HG03159 (cell line): ENCODE data around the gene PGAM5.
"Not testable (repeated sequence)": the region's sequence is repeated elsewhere in the genome, so short reads cannot be mapped to it uniquely, and the experiment has no call there.

ENCODE experiments used
- ATAC-seq: cut with Tn5 transposase; IDR thresholded peaks from one replicate; pipeline ENCODE4 v1.9.1; 2021; ENCODE audit warnings: mild to moderate bottlenecking, moderate library complexity; ENCODE audit not compliant: unreplicated experiment

The PGAM5 gene

DNA sequence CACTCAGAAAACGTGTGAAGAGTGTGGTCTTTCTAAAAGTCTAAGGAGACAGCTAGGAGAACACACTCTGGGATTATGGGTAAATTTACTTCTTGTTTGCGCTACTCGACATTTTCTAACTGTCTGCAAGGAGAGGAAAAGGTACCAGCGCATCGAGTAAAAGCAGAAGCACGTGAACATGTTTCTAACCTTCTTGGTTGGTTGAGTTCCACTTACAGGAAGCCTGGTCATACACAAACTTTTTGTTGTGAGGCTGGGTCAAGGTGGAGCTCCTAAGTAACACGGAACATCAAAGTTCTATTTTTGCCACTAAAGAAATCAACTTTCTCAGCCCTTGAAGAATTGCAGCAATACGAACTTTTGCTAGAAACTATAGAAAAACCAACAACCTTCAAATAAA, 31.0 kb downstream of the PGAM5 start:
- ATAC-seq = no peak

DNA sequence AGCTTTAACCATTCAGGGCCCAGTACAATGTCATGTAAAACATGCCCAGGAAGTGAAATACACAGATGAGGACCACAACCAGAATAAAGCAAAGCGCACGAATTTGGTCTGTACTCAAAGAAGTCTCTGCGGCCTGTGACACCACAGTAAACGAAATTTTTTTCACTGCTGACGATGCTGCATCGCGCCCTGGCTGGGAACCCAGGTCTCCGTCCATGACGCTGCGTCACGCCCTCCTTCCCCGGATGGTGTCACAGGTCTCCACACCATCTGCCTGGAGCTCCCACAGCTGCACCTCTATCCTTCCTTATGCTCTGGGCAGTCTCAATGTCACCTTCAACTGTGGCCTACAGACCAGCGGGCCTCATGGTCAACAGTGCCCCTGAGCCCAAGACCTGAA, 33.2 kb downstream of the PGAM5 start:
- ATAC-seq = no peak

DNA sequence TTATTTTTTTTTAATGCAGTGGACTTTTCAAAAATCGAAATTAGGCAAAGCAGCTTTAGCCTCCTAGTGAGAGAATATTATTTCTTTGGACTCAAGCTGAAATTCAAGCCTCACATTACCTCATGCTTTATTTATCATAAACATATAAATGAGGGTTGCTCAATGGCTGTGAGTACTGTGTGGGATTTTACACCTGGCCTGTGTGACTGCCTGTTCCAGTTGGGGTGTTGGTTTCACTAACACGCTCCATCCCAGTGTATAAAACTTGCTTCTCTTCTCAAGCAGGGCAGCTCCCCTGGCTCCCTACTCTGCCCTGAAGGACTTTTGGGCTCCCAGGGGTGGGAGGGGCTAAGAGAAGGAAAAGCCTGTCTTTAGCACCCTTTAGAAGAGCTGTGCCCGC, 36.0 kb downstream of the PGAM5 start:
- ATAC-seq = no peak

DNA sequence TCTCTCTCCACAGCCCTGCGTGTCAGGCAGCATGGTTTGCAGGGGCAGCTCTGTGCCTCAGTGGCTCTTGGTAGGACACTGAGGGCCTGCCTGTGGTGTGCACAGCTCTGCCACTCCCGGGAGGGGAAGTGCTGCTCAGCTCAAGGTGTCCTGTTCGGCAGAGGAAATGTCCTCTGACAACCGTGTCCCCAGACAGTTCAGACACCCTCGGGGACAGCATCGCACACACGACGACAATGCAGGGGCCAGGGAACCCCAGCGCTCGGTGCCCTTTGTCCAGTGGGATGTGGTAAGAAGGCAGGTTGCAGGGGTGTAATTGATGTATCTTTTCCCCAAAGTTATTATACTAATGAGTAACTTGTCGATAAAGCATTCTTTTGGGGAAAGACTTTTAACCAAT, 36.8 kb downstream of the PGAM5 start:
- ATAC-seq = no peak

DNA sequence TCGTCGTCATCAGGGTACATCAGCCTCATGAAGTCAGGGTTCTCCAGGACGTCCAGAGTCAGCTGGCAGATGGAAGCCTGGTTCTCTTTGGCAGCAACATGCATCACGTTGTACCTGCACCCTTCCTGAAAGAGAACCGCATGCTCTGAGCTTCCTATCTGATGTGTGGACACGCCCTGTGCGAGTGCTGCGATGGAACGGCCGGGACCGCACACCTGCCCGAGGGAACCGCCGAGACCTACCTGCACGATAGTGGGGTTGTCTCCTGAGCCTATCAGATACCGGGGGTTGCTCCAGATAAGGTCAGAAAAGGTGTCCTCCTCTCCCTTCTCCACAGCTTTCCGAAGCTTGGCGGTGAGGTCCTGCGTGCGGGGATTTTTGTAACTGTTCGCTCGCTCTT, 37.3 kb downstream of the PGAM5 start:
- ATAC-seq = no peak

DNA sequence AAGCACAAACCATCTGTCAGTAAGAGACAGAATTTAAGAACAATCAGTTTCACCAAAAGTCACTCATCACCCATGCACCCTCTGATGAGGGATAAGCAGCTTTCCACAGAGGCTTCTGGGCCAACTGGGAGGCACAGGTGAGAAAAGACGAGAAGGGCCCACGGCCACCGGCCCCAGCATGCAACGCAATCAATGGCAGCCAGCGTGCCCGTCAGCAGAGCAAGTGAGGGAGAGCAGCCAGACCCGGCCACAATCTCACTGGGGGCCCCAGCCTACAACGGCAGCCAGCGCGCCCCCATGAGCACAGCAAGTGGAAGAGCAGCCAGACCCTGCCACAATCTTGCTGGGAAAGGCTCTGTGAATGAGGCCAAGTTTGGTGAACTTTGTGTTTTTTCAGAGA, 37.7 kb downstream of the PGAM5 start:
- ATAC-seq = no peak

DNA sequence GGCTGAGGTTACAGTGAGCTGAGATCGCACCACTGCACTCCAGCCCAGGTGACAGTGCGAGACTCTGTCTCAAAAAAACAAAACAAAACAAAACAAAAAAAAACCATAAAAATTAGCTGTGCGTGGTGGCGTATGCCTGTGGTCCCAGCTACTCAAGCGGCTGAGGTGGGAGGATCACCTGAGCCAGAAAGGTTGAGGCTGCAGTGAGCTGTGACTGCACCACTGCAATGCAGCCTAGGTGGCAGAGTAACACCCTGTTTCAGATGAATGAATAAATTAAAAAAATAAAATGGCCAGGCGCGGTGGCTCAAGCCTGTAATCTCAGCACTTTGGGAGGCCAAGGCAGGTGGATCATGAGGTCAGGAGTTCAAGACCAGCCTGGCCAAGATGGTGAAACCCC, 43.0 kb downstream of the PGAM5 start:
- ATAC-seq = not testable (repeated sequence)

DNA sequence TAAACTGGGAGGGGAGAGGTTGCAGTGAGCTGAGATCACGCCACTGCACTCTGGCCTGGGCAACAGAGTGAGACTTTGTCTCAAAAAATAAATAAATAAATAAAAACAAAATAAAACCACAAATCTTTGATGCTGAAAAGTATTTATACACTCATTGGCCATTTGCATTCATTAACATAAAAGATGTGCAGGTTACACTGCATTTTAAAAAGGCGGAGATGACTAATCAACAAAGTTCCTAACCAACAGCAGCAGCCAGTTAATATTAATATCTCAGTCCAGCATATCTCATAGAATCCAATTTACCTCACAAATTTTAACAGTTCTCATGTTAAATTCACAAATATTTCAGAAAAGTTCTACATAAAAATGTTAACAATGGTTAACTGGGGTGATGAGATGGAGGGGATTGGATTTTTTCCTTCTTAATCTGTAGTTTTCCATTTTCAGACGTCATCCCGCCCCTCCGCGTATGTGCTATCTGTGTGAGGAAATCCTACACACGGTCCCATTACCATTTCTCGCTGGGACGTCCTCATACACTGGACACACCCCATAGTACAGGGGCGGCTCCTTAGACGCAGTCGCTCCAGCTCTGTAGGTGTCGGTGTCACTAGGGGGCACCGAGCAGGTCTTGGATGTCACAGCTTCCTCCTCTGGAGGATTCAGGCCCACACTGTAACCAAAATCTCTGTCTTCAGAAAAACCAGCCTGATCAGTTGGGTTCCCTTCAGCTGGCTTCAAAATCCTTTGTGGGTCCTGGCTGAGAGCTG, 43.7 kb downstream of the PGAM5 start:
- no peak for ATAC-seq

DNA sequence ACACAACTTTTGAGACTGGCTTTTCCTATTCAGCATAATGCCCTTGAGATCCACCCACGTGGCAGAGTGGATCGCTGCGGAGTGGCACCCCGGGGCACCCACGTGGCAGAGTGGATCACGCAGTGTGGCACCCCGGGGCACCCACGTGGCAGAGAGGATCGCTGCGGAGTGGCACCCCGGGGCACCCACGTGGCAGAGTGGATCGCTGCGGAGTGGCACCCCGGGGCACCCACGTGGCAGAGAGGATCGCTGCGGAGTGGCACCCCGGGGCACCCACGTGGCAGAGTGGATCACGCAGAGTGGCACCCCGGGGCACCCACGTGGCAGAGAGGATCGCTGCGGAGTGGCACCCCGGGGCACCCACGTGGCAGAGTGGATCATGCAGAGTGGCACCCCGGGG, 48.2 kb downstream of the PGAM5 start:
- not testable (repeated sequence) for ATAC-seq

DNA sequence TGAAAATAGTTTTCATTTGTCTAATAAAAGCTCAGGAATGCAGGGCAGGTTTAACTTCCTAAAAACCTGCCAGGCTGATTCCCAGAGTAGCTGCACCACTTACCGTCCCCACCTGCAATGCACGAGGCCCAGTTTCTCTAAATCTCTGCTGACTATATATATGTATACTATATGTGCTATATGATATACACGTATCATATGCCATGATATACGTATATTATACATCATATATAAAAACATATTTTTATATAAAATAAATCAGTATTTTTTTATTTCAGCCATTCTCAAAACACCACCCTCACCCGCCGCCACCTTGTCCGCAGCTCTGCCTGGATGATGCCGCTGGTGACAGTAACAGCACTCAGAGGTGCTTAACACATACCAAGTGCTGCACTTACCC, 48.7 kb downstream of the PGAM5 start:
- ATAC-seq = no peak

DNA sequence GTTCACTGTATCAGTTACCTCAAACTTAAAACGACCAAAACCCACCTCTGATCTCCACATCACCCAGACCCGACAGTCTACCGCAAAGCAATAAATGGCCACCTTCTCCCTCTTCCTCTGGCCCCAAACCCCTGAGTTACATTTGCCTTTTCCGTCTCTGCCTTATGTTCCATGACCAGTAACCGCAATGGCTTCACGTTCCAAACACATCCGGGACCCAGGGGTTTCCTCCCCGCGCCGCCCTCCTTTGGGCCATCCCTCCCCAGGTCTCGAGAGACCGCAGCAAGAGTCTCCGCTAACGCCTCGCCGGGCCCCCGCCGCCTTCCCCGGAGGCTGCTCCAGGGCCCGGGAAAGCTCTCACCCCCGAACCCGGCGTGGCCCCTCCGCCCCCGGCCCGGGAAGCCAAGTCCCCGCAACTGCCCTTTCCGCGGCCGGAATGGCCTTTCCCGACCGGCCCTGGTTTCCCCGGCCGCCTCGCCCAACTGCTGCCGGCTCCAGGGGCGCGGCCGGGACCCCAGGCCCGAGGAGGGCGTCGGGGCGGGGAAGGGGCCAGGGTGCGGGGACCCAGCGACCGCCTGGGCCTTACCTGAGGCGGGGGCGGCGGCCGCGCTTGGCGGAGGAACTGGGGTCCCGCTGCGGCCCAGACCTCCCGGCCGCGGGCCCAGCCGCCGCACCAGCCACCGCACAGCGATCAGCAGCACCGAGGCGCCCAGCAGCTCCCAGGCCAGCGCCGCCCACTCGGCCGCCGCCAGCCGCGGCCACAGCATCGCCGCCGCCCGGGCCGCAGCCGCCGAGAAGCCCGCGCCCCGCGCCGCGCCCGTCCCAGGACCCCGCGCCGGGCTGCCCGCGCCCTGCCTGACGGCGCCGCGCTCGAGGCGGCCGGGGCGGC, 50.6 kb downstream of the PGAM5 start, which contains the start of gene ANKLE2:
Gene ANKLE2 (minus strand): TSS at position 801 of the 889 bp plus-strand sequence. CDS start 34 bp downstream, at position 767.
- ATAC-seq = peak; percentile 29

DNA sequence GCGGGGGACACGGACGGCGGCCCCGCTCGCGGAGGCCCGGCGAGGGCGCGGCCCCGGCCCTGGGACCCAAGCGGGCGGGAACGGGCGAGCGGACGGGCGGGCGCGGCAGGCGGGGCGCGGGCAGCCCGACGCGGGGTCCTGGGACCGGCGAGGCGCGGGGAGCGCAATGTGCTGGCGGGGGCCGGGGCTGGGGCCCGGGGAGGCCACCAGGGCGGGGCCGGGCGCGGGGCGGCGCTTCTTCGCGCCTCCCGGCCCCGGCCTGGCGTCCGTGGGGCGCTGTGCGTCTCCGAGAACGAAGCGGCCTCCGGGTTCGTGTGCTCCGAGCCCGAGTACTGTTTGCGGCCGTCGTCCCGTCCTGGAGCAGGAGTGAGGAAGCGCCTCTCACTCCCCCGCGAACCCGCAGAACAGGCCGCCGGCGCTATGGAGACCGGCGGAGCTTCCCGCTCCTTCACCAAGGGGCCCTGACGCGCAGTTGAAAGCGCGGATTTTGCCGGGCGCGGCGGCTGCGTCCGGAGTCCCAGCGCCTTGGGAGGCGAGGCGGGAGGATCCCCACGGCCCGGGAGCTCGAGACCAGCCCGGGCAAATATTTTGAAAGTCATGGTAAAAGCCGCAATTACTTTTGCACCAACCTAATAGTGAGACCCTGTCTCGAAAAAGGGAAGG, 51.4 kb downstream of the PGAM5 start:
- peak; percentile 77 for ATAC-seq

DNA sequence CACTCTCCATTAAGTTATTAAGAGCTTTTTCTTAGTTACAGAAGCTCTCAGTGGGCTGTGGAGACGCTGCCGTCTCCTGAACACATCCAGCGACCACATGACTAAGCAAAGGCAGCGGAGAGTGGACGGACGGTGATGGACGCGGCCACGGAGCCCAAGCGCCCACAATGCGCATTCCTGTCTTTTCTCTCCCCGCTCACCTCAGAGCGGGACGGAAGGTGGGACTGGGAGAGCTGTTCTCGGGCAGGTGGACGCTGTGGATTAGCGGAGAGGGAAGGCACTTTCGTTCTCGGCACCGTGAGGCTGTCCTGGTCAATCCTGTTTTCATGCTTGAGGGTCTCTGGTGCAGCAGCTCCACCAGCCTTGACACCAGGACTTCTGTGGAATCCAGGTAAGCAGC, 53.6 kb downstream of the PGAM5 start:
- ATAC-seq = no peak

DNA sequence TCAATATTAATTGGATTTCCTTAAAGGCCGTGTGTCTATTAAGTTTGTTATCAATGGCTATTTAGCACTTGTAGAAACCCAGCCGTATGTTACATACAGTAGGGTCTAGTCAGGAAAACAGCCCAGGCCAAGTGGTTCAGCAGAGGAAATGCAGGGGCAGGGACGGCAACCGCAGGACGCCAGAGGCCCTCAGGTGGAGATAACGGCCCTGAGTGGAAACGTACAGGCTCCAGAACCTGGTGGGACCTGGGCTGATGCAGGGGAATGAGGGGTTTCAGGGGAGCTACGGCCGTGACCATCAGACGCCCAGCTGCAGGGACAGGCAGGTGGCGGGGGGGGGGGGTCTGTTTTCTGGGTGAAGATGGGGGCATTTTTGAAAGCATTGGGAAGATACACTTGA, 54.7 kb downstream of the PGAM5 start:
- no peak for ATAC-seq

DNA sequence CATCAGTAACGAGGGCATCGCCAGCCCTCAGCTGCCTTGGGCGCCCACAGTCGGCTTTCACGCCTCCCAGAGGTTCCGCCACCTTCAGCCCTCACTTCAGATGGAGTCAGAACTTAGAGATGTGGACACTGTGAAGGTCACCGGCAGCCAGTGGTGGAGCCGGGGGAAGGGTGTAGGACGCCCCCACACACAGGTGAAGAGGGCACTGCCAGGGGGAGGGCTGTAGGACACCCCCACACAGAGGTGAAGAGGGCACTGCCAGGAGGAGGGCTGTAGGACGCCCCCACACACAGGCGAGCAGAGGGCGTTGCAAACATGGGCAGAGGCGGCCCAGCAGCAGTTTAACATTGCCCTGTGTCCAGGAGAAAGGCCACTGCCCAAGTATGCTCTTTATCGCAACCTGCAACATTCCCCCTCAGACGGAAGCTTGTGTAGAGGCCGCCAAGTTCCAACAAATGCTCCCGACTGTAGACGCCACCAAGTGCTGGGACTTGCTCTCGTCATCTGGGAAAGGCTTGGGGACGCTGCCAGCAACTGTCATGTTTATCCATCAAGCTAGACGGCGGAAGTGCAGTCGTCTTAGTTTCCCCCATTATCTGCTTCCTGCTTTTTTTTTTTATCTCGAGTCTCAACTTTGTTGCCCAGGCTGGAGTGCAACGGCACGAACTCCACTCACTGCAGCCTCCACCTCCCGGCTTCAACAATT, 55.9 kb downstream of the PGAM5 start:
- no peak for ATAC-seq

DNA sequence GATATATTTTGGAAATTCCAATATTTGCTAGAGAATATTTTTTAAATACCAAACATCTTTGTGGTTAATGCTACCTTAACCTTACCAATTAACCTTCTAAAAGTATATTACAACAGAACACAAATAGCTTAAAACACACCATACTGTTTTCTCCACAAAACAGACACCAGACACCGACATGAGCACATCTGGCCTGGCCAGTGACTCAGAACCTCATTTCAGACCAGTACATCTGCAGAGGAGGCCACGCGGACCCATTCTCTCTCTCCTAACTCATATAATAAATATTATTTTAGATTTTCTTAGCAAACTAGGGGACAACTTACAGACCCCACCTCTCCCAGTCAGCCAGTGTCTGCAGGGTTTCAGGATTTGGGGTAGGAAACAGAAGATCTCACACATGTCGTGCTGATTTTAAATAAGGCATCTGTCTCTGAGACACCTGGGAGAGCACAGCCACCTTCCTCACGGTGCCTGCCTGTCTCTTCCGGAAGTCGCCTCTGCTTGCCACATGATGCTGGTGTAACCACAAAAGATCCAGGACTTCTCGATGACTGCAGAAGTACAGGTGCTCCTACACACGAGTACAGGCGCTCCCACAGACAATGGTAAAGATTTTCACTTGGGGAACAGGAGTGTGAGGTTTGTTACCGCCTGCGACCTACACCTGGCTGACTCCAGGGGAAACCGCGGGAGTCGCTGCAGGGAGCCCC, 60.6 kb downstream of the PGAM5 start:
- ATAC-seq = peak; percentile 46
